Activated CD8-positive, alpha-beta memory T cell treated with anti-CD3 and anti-CD28 coated beads, Interleukin-2, amount 50 U/mL, for 1 hour (primary cell): ENCODE data around the gene ENDOU.

Experiments used
- DNase-seq: peaks from one replicate; pipeline ENCODE4 v3.0.0-alpha.2; 2020; ENCODE audit errors: extremely low read depth

ENDOU gene

DNA sequence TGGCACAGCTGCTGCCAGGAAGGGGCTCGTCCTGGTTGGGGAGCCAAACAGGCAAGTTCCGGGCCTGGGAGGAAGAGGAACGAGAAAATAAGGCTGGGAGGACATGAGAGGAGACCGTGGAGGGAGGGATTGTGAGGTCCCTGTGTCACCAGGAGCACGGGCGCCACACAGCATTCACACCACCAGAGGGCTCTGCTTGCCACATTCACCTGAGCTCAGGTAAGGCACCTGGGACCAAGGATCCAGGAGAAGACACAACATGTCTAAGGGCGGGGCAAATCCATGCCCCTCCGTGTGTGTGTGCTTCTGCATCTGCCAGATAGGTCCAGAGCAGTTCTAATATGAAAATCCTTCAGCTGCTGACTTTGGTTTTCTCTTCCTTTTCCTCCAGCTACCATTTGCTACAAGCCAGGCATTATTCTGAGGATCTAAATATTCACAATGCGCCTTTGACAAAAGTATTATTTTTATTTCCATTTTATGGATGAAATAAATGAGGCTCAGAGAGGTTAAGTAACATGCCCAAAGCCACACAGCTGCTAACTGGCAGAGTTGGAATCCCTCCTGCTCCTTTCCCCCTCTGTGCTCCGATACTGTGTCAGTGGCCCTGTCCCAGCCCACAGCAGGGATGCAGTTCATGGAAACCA is 18.8 kb upstream of the ENDOU start:
- peak; percentile 32 for DNase-seq

DNA sequence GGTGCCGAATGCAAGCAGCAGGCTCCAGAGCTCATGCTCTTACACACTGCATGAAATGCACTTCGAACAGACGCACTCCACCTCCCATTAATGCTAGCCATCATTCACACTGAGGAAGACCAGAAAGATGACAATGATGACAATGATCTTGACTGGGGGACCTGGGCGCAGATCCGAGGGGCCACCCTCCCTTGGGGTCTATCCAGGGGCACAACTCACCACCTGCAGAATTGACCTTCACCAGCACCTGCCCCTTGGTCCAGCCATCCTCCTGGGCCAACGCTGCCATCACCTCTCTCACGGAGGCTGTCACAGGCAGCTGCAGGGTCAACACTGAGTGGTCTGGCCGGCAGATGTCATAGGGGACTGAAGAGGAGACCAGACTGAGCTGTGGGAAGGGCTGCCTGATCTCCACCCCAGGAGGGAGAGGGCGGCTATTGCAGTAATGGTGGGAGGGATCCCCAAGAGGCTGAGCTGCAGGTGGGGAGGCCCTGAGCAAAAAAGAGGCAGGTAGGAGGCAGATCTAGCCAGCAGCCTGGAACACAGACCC is 18.1 kb upstream of the ENDOU start:
- DNase-seq, result no peak

DNA sequence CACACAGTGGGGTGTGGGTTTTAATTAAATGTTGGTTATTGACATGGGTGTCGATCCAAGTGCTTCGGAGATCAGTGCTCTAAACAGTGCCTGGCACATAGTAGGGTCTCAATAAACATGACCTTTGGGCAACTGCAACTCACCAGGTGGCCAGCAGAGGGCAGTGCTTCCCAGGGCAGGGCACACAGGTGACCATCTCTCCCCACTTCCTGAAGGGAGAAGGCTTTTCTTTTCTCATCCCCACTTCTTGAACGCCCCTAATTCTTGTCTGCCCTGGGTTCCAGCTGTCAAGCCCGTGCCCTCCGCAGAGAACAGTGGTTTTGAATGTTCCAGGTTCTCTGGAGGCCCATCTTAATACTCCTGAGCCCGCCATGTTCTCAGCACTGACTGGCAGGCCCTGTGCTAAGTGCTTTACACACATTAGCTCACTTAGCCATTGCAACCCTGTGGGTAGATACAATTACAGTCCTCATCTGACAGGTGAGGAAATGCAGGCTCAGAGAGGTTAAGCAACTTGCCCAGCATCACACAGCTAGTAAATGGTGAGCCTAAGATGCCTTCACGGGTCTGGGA is 17.0 kb upstream of the ENDOU start:
- DNase-seq, result no peak

DNA sequence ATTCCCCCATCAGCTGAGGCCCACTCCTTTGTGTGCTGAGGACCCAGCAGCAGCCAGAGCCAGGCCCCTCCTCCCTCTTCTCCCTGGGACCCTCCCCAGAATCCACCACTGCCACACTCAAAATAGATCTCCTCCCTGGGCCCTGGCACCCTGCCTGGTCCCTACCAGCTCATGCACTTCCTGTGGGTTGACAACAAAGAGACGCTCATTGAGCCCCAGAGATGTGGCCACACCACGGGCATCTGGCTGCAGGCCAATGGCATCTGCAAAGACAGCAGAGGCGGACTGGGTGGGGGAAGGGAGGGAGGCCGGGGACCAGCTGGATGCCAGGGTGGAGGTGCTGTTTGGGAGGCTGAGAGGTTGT is 16.0 kb upstream of the ENDOU start:
- peak; percentile 33 for DNase-seq

DNA sequence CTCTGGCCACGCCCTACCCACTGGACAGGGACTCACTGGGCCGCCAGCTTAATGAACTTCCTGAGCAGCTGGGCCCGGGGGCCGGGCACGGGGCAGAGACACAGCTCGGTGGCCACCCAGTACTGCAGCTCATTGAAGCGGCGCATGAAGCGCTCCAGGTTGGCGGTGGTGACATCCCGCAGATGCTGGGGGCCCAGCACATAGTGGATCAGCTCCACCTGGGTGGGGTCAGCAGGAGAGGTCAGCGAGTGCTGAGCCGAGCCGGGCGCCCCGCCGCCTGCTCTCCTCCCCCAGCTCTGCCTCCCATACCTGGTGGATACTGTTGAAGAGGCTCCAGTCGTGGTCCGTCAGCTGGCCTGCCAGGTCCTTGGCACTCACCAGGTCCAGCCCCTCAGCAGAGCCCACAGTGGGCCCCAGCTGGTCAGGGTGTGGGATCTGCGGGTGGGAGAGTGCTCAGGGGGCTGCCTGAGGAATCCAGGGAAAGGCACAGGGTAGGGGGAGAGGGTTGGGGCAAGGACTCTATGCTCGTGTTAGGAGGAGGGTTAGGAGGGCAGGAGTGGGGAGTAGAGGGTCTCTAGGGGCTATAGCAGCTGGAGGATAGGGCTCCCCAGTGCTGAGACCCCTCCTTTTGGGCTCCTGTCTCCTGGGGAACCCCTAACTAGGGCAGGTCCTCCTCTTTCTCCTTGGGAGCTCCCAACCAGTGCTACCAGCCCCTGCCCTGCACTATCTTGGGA is 15.5 kb upstream of the ENDOU start:
- no peak for DNase-seq

DNA sequence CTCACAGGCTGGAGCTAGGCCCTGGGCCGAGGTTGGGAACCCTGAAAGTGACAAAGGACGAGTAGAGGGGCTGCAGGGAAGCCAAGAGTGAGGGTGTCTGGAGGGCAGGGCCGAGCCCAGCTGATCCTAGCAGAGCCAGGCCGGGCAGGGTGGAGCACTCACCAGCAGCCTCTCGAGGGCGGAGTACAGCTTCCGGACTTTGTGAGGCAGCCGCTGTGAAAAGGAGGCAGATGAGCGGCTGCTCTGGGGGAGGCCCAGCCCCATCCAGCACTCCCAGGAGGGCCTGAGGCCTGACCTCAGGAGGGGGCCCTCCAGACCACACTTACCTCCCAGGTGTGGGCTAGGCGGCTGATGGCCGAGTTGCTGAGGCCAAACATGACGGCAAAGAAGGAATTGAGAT is 14.7 kb upstream of the ENDOU start:
- DNase-seq, result no peak

DNA sequence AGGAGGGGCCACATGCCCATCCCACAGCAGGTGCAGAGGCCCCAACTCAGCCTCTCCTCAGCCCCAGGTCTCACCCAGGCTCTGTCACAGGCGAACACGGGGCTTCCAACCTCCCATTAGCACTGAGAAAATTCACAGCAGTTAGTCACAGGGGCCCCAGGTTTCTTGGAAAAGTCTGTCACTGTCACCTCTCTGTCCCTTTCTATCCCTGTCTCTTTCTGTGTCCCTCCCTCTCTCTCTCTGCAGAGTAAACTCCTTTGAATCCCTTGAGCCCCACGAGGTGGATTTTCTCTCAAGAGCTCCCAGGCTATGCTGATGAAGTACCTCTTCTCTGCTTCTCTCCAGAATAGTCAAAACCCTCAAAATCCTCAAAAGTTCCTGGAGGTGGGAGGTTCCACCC is 14.0 kb upstream of the ENDOU start:
- no peak for DNase-seq

DNA sequence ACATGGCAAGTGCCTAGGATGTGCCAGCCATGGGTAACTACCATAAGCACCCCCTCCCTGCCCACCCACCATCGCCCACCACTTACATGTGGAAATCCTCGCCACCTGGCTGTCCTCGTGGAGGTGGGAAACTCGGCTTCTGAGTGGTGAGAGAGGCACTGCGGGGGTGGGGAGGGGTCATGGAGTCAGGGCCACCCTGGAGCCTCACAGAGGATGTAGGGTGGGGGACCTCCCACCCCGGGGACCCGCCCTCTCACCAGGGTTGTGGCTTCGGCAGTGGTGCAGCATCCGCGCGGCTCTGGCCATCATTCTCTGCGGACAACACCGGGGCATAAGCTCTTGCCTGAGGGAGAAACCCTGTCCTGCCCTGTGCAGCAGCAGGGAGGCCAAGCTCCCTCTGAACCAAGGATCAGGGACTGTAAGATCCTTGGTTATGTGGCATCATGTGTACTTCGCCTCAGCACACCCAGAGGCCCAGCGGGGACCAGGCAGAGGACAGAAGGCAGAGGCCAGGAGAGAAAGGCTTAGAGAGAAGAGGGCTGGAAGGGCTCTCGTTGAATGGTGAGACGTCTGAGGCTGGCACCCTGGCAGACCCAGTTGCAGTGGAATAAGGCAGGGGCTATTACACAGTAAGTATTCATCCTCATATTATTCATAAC is 12.8 kb upstream of the ENDOU start:
- no peak for DNase-seq

DNA sequence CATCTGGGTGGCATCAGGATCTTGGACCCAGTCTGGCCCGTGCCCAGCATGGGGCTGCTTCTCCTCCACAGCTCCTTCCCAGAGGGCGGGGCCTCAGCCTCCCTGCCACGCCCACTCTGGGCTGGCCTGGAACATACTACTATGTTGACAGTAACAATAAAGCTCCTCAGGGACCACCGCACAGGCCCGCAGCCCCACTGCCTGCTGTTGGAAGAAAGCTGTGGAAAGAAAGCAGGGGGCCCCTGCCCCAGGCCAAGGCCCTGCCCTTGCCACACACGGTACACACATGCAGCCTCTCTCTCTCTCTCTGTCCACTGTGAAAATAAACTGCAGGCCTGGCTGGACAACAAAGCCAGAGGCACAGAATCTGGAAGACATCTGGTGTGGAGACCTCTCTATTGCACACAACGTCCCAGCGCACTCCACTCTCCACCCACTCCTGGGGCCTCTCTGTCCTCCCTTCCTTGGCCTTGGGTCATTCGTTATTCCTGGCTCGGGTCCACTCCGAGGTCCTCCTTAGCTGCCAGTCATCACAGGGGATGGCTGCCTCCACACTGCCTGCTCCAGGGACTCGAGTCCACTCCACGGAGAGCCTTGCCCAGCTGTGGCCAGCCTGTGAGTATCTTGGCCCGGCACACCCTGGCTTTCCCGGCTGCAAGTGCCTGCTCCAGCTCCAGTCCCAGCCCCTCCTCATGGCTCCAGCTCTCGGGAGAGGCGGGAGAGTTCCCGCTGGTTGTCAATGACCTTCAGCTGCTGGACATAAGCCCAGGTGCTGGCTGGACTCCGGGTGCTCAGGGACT is 11.8 kb upstream of the ENDOU start:
- no peak for DNase-seq

DNA sequence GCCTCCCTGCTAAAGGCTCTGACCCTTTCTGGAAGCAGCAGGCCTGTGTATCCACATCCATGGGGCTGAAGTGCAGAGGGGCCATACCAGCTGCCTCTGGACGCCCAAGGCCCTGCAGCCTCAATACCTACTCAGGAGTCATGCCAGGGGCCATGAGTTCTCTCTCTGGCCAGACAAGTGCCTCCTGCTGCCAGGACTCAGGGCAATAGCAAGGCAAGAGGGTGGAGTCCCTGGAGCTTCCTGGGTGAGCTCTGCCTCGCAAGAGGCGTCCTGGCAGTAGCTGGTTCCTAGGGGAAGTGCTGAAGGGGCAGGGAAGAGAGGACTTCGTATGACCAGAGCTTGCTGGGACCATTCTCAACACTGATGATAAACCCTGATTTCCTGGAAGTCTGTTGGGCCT is 10.9 kb upstream of the ENDOU start:
- no peak for DNase-seq

DNA sequence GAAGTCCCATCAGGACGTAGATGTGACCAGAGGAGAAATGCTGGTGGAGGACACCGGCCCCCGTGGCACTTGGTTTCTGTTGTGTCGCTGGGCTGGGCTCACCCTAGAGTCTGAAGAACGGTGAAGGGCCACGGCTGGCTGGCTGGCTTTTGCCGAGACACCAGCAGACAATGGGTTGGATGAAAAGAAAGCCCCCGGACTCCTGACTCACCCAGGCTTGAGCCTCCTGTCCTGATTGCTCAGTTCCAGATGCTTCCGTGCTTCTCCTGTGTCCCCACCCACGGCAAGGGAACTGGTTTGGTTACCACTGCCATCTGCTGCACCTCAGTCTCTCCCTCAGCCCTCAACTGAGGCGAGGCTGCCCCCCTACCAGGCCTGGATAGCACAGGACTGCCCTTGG is 10.4 kb upstream of the ENDOU start:
- DNase-seq, result no peak

DNA sequence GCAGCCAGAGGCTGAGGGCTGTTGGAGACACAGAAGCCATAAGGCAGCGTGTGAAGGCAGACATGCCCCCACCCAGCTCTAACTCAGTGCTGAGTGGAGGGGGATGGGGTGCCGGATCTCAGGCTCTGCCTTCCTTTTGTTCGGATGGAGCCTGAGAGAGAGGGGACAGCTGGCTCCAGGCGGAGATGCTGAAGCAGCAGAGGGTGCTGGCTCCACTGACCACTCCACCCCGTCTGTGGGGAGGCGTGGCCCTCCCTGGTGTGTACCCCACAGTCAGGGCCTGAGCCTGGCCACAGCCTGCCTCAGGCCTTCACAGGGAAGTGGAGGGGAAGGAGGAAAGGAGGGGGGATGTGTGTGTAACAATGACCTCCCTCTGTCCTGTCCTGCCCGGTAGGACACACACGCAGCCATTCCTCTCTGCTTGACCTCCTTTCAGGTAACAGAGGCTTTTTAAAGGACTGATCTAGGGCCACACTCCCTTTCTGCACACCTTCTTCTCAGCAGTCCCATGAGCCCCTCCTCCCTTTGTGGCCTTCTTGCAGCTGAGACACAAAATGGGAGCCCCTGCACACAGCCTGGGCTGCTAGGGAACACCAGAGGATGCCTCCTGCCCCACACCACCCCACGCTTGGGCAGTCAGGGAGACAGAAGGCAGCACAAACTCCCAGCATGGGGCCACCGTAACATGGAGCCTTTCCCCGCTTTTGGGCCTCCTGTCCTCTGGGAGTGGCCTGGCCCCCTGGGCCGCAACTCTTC is 9.6 kb upstream of the ENDOU start:
- DNase-seq, result no peak

DNA sequence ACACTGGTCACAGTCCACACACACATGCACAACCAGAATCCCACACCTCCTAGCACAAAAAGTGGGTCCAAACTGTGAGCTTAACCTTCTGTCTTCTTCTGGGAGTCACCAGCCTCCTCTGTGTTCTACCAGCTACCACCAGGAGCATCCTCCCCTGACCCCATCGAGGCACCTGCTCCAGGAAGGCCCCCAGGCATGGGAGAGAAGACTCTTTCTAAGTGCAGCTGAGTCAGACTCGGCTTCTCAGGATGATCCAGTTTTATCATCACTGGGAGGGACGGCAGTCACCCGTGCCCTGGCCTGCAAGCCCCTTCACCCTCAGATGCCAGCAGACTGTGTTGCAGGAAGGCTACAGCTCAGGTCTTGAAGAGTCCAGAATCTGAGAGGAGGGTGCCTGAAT is 7.9 kb upstream of the ENDOU start:
- no peak for DNase-seq

DNA sequence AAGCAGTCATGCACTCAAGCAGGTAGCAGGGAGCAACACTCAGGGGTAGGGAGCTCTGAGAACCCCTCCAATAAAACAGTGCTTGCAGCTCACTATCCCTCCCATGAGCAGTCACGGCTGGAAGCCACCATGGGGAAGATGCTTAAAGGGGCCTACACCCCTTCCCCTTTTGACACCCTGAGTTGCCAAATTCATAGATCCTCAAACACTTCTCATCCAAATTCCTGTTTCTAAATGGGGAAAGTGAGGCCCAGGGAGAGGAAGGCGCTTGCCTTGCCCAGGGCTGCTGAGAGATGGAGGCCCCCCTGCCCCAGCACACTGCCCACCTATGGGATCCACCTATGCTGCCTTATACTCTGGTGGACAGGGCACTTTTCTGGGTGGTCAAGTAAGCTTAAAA is 7.2 kb upstream of the ENDOU start:
- no peak for DNase-seq

DNA sequence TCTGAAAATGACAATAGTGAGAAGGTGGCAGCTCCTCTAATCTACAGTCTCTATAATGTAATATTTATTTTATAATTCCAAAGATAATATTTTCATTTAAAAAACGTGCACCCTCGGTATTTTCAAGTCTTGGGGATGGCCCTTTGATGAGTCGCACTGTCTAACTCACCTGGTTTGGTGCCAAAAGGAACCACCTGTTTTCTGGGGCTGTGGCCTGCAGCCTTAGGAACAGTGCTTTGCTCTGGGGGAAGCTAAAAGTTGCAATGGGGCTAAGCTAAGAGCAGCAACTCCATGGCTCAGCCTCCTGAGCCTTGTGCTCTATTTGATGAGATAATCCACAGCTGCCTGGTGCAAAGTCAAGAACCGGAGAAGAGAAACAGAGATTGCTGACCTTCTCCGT is 6.4 kb upstream of the ENDOU start:
- DNase-seq, result no peak

DNA sequence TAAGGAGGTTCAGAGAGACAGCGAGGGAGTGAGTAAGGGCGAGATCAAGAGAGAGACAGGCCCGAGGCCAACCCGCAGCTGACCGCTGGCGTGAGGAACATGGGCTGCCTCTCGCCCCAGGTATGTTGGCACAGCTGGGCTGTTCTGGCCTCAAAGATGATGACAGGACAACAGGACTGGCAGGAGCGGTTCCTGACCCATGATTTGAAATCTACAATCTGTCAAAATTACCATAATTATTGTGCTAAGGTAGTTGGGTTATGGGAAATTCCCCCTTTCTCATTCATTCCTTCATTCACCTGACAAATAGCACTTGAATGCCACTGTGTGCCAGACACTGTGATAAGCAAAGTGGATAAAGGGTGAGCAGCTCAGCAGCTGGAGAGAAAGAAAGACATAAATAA is 5.1 kb upstream of the ENDOU start:
- no peak for DNase-seq

DNA sequence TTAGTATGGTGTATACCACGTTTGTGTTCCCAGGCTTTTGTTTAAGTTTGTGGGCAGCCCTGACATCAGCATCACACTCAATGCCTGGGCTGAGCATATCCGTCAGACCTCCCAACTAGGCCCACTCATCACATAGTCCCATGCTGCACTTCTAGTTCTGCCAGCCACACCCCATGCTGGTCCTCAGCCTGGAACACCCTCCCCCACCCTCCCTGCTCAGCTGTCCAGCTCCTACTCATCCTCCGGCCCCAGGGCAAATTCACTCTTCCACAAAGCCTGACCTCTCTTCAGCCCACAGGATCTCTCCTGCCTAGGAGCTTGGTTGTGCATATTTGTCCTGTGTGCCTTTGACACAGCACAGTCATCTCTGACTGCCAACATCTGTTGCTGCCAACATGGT is 3.9 kb upstream of the ENDOU start:
- DNase-seq, result no peak

DNA sequence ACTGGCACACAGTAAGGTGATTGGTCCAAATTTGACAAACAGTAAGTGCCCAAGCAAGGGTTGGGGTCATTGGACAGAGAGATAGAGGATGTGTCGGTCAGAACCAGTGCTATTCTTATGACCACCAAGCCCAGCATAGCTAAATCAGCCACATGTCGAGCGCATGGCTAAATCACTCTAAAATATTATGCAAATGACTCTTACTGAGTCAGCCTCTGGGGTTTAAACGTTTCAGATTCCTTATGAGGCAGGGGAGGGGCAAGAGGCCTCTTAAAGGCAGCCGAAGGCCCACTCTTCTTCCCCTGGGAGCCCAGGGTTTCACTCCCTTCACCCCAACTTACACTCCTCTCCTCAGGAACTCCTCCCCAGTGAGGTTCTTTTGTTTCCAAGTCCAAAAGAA is 603 bp upstream of the ENDOU start:
- DNase-seq, result no peak

DNA sequence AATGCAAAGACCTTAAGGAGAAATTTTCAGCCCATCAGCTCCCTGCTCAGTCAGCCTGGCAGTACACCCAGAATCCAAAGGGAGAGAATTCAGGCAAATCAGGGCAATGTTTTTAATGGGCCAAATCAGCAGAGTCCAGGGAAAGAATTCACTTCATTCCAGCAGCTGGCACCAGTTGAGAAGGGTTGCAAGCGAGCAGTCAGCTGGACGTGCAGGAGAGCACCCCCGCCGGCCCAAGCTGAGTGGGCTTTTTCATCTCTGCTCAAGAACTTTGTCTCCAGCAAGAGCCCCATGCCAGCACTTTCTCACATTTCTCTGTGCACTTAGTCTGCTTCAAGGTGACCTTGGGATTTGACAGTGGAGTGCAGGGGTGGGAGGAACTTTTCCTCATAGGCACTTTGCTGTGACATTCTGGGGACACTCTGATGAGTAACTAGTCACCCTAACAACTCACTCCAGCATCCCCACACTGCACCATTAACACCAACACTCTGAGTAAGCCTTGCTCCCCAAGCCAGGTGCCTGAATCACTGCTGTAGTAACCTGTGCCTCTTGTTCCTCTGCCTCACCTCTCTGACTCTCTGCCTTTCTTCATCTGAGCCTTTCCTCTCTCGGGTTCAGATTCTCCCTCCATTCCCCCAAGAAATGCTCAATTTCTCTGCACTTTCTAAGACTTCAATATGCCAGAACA is 2.2 kb downstream of the ENDOU start:
- no peak for DNase-seq

DNA sequence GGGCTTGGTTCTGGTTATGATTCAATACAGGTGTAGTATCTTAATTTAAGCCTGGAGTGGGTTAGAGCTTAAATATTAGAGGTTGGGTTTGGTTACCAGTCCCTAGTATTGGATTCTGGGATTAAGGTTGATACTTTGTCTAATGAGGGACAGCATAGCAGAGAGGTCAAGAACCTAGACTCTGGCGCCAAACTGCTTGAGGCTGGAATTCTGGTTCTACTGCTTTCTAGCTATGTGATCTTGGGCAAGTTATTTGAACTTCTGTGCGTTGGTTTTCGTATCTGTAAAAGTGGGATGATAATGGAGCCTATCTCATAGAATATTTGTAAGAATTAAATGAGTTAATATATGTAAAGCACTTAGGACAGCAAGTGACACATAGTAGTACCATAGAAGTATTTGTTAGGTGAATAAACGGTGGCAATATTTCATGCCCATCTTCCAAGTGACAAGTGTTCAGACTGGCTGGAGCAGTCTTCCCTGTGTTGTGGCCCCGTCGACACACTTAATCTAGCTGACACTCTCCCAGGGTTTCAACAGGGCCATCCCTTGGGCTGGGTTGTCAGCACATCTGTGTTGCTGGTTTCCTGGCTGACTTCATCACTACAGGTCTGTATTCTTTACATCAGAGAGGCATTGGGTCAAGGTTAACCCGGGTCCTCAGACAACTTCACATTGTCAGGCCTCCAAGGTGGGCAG is 3.0 kb downstream of the ENDOU start:
- no peak for DNase-seq
